Measurements from ENCODE around the gene COL18A1.

COL18A1 gene

DNA sequence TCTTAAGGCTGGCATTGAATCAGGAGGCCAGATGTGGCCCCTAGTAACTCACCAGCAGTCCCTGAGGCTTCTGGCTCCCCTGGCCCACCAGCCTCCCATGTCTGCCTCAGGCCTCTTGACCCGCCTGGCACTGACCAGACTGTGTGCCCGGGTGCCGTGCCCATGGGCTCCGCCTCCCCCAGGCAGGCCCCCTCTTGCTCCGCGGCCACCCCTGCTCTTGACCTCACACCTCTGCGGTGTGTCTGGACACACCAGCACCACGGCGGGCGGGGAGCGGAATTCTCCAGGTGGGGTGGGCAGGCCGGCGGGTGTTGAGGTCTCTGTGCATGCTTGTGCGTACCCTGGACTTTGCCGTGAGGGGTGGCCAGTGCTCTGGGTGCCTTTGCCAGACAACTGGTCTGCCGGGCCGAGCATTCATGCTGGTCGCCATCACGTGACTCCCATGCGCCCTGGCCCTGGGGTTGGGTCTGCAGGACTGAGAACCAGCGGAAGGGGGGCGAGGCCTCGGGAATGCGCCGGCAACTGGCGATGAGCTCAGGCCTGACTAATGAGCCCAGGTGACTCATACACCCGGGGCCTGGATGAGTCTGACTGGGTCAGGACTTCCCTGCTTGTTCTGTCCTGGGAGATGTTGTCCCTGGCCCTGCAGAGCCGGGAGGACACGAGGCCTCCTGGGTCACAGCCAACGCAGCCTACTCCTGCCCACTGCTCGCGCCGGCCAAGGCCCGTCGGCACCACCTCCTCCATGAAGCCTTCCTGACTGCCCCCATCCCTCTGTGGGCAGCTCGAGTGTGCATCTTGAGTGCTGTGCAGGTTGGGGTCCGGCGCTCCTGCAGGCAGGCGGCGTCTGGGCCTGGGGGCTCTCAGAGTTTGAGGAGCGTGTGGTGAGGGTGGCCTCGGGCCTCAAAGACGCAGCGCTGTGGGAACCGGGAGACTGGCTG, 22.6 kb downstream of the COL18A1 start:
- no peaks in the 10 kb centered on the region for H3K9me3 Mint-ChIP-seq
- peaks cover 4% of the 10 kb centered on the region for H3K27me3 Mint-ChIP-seq
- H3K4me1 Mint-ChIP-seq = no peaks in the 10 kb centered on the region
- no peak overlapping the region for H3K27ac Mint-ChIP-seq
- no peaks in the 10 kb centered on the region for H3K36me3 Mint-ChIP-seq
- no peak for DNase-seq
- H3K4me3 Mint-ChIP-seq = no peak overlapping the region
- CTCF ChIA-PET = no interaction called here

DNA sequence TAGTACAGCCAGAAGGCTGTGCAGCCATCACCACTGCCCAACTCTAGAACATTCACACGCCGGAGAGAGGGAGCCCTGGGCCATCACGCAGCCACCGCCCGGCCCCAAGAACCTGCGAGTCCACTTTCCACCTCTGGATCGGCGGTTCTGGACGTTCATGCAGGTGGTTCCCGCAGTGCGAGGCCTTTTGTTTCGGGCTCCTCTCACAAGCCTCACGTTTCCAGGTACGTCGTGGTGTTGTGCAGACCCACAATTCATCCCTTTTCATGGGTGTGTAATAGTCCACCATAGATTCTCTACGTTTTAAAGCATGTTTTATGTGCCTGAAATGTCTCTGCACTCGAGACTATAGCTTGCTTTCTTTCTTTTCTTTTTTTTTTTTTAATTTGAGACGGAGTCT, 23.6 kb downstream of the COL18A1 start:
- Mint-ChIP-seq H3K4me1 (no peaks in the 10 kb centered on the region), H3K9me3 (no peaks in the 10 kb centered on the region), H3K27ac (no peak overlapping the region), H3K4me3 (no peak overlapping the region), H3K27me3 (peaks cover 7% of the 10 kb centered on the region), H3K36me3 (no peaks in the 10 kb centered on the region)
- CTCF ChIA-PET = no interaction called here
- DNase-seq = no peak

DNA sequence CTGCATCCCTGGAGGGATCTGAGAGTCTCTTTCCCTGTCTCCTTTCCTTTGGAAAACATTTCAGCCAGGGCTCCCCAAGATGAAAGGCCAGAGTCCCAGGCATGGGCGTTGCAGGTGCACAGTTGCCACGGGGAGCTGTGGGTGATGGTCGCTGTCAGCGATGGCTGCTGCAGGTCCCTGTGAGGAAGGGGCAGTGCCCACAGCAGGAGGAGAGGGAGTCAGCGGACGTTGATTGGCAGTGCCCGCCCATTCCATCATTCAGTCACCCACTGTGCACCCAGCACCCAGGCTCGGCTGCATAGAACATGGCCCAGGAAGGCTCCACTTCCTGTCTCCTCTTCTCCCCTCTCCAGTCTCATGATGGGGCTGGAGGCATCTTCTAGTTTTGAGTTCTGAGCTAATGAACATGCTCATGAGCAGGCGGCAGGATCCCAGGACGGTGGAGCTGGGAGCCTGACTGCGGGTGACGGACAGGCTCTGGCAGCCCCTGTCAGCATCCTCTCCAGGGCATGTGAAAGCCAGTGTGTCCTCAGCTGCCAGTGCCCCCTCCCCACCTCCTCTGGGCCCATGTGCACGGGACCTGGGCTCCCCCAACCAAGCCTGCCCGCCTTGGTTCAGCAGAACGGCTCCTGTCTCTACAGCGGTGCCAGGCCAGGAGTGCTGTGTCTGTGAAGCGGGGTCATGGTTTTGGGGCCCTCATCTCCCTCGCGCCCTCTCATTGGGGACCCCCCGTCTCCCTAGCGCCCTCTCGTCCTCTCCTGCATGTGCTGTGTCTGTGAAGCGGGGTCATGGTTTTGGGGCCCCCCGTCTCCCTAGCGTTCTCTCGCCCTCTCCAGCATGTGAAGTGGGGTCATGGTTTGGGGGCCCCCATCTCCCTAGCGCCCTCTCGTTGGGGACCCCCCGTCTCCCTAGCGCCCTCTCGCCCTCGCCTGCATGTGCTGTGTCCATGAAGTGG, 24.5 kb downstream of the COL18A1 start:
- CTCF ChIA-PET = no interaction called here
- no peaks in the 10 kb centered on the region for H3K36me3 Mint-ChIP-seq
- no peaks in the 10 kb centered on the region for H3K4me1 Mint-ChIP-seq
- H3K9me3 Mint-ChIP-seq = no peaks in the 10 kb centered on the region
- no peak for DNase-seq
- no peak overlapping the region for H3K27ac Mint-ChIP-seq
- peaks cover 11% of the 10 kb centered on the region for H3K27me3 Mint-ChIP-seq
- H3K4me3 Mint-ChIP-seq = no peak overlapping the region

DNA sequence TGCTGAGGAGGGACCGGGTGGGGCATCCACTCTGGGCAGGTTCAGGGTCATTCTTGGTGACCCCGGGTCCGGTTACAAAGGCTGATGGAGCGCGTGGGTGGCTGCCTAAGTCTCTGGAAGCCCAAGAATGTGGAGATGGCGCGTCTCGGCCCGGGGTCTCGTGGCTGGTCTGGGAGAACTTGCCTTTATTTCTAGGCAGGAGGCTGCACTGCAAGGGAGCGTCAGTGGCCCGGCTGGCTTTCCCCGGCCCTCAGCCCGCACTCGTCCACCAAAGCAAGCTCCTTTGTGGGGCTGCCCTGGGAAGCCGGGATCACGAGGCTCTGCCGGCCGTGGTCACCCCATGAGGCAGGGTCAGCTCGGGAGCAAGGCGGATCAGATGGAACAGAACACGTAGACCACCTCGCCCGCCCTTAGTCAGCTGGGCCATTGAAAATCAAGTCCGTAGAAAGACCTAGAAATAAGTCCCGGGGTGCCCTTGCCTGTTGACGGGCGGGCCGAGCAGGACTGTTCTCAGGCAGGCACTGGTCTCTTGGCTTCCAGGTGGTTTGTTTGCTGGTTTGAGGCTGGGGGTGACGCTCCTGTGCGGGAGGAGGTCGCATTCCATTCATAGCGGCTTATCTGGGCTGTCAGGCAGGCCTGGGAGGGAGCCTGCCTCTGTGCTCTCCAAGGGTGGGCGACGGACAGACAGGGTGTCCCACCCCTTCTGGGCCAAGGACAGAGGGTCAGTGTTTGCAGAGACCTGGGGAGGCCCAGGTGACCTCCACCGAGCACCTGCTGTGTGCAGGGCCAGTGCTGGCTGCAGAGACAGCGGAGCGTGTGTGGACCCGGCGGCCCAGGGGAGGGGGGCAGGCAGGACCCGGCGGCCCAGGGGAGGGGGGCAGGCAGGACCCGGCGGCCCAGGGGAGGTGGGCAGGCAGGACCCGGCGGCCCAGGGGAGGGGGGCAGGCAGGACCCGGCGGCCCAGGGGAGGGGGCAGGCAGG, 25.8 kb downstream of the COL18A1 start:
- H3K27ac Mint-ChIP-seq = no peak overlapping the region

DNA sequence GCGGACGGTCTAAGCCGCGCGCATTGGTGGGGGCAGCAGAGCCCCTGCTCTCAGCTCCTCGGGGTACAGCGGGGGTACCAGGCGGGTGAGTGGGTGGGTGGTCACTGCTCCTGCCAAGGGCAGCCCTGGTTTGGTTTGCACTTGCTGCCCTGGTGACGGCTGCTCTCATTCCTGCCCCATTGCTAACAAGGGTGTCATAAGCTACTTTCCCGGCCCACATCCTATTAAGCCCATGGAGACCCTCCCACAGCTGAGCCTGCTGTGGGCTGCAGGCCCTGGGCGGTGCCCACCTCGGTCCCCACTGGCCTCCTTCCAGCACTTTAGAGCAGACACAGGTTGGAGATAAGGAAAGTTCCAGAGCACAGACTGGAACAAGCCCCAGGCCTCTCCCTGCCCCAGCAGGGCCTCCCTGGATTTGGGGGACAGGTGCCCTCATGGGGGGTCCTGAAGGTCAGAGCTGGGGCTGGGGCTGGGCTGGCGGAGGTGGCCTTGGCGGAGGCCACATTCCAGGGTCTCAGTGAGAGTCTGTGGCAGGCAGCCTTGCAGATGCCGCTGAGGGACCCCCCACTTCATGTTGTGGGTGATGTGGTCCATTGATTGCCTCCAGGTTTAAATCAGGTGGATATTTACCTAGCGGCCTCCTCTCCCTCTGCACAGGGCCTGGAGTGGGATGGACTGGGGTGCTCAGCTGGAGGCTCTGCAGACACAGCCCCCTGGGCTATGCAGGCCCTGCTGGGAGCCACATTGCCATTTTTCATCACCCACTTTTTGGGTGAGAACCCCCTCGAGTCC, 27.0 kb downstream of the COL18A1 start:
- DNase-seq = no peak
- H3K4me1 Mint-ChIP-seq = peaks cover 4% of the 10 kb centered on the region
- H3K4me3 Mint-ChIP-seq = no peak overlapping the region
- no peaks in the 10 kb centered on the region for H3K36me3 Mint-ChIP-seq
- H3K27ac Mint-ChIP-seq = no peak overlapping the region
- CTCF ChIA-PET = interaction anchor here (1.2 kb wide), 1 partner anchor 142 kb away, joined by 3 read pairs; no protein-coding TSS in a partner anchor
- H3K9me3 Mint-ChIP-seq = no peaks in the 10 kb centered on the region
- H3K27me3 Mint-ChIP-seq = peaks cover 11% of the 10 kb centered on the region

More for the DNA sequence above, 25.8 kb downstream of the COL18A1 start:
- DNase-seq = no peak
- CTCF ChIA-PET = interaction anchor here (1.2 kb wide), 1 partner anchor 141 kb away, joined by 3 read pairs; no protein-coding TSS in a partner anchor
- no peaks in the 10 kb centered on the region for H3K36me3 Mint-ChIP-seq
- H3K27me3 Mint-ChIP-seq = peaks cover 11% of the 10 kb centered on the region
- no peak overlapping the region for H3K4me3 Mint-ChIP-seq
- H3K4me1 Mint-ChIP-seq = no peaks in the 10 kb centered on the region
- H3K9me3 Mint-ChIP-seq = no peaks in the 10 kb centered on the region

DNA sequence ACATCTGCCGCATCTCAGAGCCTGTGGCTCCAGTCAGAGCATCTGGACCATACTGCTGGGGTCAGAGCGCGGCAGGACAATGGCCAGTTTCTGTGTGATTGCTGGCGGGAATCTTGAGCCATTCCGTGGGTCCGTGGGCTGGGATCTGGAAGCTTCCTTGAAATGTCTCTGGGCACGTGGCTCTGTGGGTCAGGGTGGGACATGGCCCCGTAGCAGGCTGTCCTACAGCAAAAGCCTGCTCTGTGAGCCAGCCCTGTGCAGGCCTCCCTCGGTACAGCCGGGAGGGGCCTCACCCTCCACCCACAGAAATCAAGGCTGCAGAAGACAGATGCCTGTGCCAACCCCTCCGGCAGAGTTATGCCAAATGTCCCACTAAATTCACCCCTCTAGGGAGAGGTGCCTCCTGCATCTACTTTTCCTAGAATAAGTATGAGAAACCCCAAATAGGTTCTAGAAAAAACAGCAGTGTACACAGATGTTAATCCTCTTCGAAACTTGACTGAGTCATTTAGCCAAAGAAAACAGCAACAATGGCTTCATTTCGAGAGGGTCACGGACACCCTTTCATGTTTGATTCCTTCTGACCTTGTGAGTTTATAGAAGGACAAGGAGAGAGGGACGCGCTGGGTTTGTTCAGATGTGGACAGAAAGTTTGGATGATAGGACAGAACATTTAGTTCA, 27.8 kb downstream of the COL18A1 start:
- no peaks in the 10 kb centered on the region for H3K36me3 Mint-ChIP-seq
- DNase-seq = no peak
- H3K27me3 Mint-ChIP-seq = peaks cover 11% of the 10 kb centered on the region
- H3K4me1 Mint-ChIP-seq = peaks cover 4% of the 10 kb centered on the region
- H3K9me3 Mint-ChIP-seq = no peaks in the 10 kb centered on the region
- H3K4me3 Mint-ChIP-seq = no peak overlapping the region
- CTCF ChIA-PET = no interaction called here
- no peak overlapping the region for H3K27ac Mint-ChIP-seq

DNA sequence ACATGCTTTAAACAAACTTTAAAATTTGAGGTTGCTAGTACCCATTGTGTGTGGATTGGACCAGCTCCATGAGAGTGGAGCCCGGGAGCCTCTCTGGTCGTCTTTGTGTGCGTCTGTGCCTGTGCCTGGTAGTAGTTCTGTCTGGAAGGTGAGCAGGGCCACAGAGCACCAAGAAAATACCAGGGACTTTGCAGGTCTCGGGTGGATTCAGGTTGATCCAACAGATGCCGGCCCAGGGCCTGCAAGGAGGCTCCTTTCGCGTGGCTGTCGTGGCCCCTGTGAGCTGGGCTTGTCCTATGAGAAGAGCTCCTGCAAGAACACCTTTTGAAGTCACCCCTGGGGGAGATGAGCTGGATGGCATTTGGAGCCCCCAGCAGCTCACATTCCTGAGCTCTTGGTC, 28.3 kb downstream of the COL18A1 start:
- H3K4me1 Mint-ChIP-seq = peaks cover 4% of the 10 kb centered on the region
- no peak for DNase-seq
- H3K4me3 Mint-ChIP-seq = no peak overlapping the region
- no peak overlapping the region for H3K27ac Mint-ChIP-seq
- H3K36me3 Mint-ChIP-seq = no peaks in the 10 kb centered on the region
- H3K27me3 Mint-ChIP-seq = peaks cover 11% of the 10 kb centered on the region
- H3K9me3 Mint-ChIP-seq = no peaks in the 10 kb centered on the region
- CTCF ChIA-PET = no interaction called here

DNA sequence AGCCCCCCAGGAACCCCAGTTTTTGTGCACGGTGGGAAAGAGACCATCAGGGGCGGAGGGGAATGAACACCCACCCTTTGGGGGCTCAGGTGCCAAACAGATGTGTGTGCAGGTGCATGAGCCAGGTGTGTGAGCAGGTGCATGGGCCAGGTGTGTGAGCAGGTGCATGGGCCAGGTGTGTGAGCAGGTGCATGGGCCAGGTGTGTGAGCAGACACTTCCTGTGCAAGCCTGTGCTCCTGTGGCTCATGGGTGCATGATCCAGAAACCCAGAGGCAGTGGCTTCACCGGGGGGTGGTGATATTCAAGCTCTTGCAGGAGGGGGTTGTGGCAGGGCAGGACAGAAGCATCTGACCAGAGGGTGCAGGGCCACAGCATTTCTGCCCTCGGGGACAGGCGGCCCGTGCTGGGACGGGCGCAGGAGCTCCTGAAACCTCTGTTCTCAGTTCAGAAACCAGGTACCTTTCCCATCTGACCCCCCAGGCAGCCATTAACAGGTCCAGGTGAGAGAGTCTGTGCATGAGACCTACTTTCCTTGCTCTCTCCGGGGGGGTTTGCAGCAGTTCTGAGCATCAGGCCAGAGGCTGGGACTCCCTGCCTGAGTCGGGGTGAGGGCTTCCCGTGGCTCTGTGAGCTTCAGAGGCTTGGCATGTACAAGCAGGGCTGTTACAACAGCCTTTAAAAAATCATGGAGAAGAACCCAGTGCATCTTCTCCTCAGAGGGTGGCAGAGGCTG, 29.1 kb downstream of the COL18A1 start:
- H3K27me3 Mint-ChIP-seq = peaks cover 11% of the 10 kb centered on the region
- CTCF ChIA-PET = interaction anchor here (1.0 kb wide), 1 partner anchor 140 kb away, joined by 3 read pairs; no protein-coding TSS in a partner anchor
- H3K27ac Mint-ChIP-seq = no peak overlapping the region
- no peaks in the 10 kb centered on the region for H3K36me3 Mint-ChIP-seq
- H3K4me1 Mint-ChIP-seq = peaks cover 7% of the 10 kb centered on the region
- H3K4me3 Mint-ChIP-seq = no peak overlapping the region
- no peak for DNase-seq
- no peaks in the 10 kb centered on the region for H3K9me3 Mint-ChIP-seq

DNA sequence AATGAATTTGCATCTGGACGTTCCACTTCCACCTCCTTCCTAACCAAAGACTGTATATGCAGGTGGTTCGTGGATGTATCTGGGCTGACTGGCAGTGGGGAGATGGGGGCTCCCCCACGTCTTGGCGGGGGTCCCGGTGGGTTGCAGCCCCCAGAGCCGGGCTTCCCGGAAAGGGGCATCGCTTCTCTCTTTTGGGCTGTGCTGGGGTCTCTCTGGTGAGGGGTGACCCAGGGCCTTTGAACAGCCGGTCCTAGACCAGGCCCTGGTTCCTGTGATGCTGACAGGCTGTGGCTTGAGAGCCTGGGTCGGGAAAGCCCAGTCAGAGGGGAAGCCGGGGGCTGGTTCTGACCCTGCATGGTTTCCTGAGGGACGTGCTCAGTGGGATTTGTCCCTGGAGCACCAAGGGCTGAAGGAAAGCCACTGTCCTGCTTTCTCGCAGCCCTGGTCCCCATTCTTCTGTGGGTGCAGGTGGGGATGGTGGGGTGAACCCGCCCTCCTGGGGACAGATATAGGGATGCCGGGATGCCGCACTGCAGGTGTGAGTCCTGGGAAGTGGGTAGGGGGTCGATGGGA, 29.8 kb downstream of the COL18A1 start:
- H3K27me3 Mint-ChIP-seq = peaks cover 16% of the 10 kb centered on the region
- peaks cover 12% of the 10 kb centered on the region for H3K4me1 Mint-ChIP-seq
- H3K4me3 Mint-ChIP-seq = no peak overlapping the region
- H3K36me3 Mint-ChIP-seq = no peaks in the 10 kb centered on the region
- CTCF ChIA-PET = interaction anchor here (1.0 kb wide), 1 partner anchor 141 kb away, joined by 3 read pairs; no protein-coding TSS in a partner anchor
- H3K9me3 Mint-ChIP-seq = no peaks in the 10 kb centered on the region
- H3K27ac Mint-ChIP-seq = no peak overlapping the region
- DNase-seq = no peak

DNA sequence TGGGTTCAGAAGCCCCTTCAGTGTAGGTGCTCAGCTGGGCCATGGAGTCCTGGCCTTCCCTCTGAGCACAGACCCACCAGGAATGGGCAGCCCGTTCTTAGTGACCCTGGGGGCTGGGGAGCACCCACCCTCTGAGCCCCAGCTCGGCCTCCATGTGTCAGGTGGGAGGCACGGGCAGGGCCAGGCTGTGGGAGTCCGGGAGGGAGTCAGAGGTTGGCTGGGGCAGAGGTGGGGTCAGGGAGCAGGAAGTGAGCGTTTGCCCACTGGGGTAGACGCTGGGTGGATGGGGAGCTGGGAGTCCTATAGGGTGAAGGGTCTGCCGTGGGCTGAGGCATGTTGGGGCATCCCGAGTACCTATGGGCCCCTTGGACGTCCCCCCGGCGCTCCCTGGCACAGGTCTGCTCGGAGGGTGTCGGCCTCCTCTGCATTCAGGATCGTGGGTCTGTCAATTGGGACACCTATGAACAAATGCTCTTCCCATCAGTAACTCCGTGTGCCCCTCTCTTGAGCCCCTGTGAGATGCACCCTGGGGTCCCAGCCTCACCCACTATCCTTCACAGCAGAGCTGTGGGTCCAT, 30.5 kb downstream of the COL18A1 start:
- Mint-ChIP-seq H3K9me3 (no peaks in the 10 kb centered on the region), H3K27ac (no peak overlapping the region), H3K27me3 (peaks cover 16% of the 10 kb centered on the region), H3K4me3 (no peak overlapping the region), H3K36me3 (no peaks in the 10 kb centered on the region), H3K4me1 (peaks cover 12% of the 10 kb centered on the region)
- DNase-seq = no peak
- CTCF ChIA-PET = interaction anchor here (0.9 kb wide), 1 partner anchor 295 kb away, joined by 3 read pairs; no protein-coding TSS in a partner anchor

DNA sequence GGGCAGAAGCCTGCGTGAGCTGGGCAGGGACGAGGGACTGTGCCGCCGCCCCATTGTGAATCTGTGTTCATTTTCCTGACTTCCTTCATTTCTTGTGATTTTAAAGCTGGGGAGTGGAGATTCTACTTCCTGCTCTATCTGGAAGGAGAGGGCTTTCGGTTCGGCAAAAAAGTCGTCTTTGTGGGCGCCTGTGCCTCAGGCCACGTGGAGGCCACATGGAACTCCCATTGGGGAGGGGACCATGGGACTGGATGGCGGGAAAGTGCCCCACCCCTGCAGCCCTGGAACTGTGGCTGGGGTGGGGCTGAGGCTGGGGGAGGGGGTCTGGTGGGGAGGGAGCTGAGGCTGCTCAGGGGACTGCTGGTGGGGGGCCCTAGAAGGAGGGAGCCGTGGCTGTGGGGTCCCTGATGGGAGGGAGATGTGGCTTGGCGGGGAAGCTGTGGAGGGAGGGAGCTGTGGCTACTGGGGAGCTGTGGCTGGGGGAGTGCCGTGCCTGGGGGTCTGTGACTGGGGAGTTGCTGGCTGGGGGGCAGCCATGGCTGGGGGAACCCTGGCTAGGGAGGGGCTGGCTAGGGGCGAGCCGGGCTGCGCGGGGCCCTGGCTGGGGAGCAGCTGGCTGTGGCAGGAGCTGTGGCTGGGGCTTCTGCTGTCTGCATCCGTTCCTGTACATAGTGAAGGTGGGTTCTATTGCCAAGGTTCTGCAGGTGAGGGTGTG, 31.5 kb downstream of the COL18A1 start:
- CTCF ChIA-PET = interaction anchor here (0.8 to 0.9 kb wide), 3 partner anchors 296 to 384 kb away, joined by 3 read pairs; no protein-coding TSS in a partner anchor
- peaks cover 19% of the 10 kb centered on the region for H3K27me3 Mint-ChIP-seq
- no peaks in the 10 kb centered on the region for H3K36me3 Mint-ChIP-seq
- peak overlapping the region; percentile 28 for H3K27ac Mint-ChIP-seq
- peaks cover 12% of the 10 kb centered on the region for H3K4me1 Mint-ChIP-seq
- H3K9me3 Mint-ChIP-seq = no peaks in the 10 kb centered on the region
- no peak overlapping the region for H3K4me3 Mint-ChIP-seq
- no peak for DNase-seq
